22Rv1 (cell line): ENCODE data around the gene SCN2A.

Source experiments
- ZFX ChIP-seq: fragments of 450-650 bp; IDR thresholded peaks from 2 replicates; pipeline ENCODE4 v1.6.1; 2017; ENCODE audit warnings: antibody characterized with exemption, borderline replicate concordance
- TF ChIP-seq, protein P1 (sequence below): fragments of 450-650 bp; IDR thresholded peaks from 2 replicates; pipeline ENCODE4 v1.5.1; 2017; ENCODE audit warnings: mild to moderate bottlenecking

DNA sequence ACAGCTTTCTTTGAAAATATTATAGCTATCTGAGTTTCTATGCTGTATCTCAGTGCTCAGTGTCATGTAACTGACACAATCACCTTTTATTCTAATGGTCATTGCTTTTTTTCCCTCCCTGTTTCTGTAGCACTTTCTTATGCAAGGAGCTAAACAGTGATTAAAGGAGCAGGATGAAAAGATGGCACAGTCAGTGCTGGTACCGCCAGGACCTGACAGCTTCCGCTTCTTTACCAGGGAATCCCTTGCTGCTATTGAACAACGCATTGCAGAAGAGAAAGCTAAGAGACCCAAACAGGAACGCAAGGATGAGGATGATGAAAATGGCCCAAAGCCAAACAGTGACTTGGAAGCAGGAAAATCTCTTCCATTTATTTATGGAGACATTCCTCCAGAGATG, 56.4 kb downstream of the SCN2A start:
- TF ChIP-seq, protein P1, sequence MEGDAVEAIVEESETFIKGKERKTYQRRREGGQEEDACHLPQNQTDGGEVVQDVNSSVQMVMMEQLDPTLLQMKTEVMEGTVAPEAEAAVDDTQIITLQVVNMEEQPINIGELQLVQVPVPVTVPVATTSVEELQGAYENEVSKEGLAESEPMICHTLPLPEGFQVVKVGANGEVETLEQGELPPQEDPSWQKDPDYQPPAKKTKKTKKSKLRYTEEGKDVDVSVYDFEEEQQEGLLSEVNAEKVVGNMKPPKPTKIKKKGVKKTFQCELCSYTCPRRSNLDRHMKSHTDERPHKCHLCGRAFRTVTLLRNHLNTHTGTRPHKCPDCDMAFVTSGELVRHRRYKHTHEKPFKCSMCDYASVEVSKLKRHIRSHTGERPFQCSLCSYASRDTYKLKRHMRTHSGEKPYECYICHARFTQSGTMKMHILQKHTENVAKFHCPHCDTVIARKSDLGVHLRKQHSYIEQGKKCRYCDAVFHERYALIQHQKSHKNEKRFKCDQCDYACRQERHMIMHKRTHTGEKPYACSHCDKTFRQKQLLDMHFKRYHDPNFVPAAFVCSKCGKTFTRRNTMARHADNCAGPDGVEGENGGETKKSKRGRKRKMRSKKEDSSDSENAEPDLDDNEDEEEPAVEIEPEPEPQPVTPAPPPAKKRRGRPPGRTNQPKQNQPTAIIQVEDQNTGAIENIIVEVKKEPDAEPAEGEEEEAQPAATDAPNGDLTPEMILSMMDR: no peak
- TF ChIP-seq ZFX: no peak
